ENCODE results near the gene ZNF593.
A peak's percentile ranks its signal among the peaks of the same experiment; 100 is the strongest.

The ZNF593 gene

GRCh38 chr1:26126321-26127084, 43.2 kb upstream of the ZNF593 start:
- DNase-seq (ENCODE audit: low spot score): peak; percentile 75
- TF ChIP-seq CTCF (IDR thresholded peaks at IDR 0.05; ENCODE audit: extremely low read depth, missing control alignments): no peak

GRCh38 chr1:26127235-26128163, 42.2 kb upstream of the ZNF593 start:
- TF ChIP-seq CTCF (IDR thresholded peaks at IDR 0.05; ENCODE audit: extremely low read depth, missing control alignments): no peak
- DNase-seq (ENCODE audit: low spot score): no peak

DNA sequence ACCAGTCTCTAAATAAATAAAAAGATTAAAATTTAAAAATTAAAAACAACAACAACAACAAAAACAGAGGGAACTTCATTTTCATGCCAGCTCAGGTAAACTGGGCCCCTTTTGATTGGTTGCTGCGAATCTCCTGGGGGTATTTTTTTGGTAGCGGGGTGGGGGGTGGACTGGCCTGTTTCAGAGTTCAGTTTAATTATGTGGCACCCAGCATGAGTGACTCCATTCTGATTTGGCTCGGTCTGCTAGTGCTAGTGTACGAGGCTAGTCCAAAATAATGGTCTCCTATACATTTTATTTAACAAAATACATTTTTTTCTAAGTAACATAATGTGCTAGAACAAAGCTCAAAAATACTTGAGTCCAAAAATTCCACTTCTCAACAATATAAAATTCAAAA, 39.9 kb upstream of the ZNF593 start:
- DNase-seq (ENCODE audit: low spot score): no peak
- TF ChIP-seq CTCF (IDR thresholded peaks at IDR 0.05; ENCODE audit: extremely low read depth, missing control alignments): no peak

GRCh38 chr1:26130695-26131094, 39.0 kb upstream of the ZNF593 start:
- DNase-seq (ENCODE audit: low spot score): no peak
- TF ChIP-seq CTCF (IDR thresholded peaks at IDR 0.05; ENCODE audit: extremely low read depth, missing control alignments): no peak

- TF ChIP-seq CTCF (IDR thresholded peaks at IDR 0.05; ENCODE audit: extremely low read depth, missing control alignments): no peak
- DNase-seq (ENCODE audit: low spot score): no peak
Measured at GRCh38 chr1:26132128-26132833, 37.4 kb upstream of the ZNF593 start.

DNA sequence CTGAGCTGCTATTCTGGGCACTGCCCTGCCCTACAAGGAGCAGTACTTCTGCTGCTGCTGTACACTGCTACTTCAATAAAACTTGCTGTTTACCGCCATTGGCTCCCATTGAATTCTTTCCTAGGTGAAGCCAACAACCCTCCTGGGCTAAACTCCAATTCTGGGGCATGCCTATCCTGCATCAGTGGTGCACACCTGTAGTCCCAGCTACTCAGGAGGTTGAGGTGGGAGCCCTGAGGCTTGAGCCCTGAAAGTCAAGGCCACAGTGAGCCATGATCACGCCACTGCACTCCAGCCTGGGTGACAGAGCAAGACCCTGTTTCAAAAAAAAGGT, 36.9 kb upstream of the ZNF593 start:
- DNase-seq (ENCODE audit: low spot score): no peak
- TF ChIP-seq CTCF (IDR thresholded peaks at IDR 0.05; ENCODE audit: extremely low read depth, missing control alignments): no peak

DNA sequence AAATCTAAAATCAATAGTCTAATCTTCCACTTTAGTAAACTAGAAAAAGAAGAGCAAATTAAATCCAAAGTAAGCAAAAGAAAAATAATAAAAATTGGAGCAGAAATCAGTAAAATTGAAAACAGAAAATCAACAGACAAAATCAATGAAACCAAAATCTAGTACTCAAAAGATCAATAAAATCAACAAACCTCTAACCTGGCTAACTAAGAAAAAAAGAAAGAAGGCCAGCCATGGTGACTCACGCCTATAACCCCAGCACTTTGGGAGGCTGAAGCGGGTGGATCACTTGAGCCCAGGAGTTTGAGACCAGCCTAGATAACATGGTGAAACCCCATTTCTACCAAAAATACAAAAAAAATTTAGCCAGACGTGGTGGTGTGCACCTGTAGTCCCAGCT, 35.2 kb upstream of the ZNF593 start:
- TF ChIP-seq CTCF (IDR thresholded peaks at IDR 0.05; ENCODE audit: extremely low read depth, missing control alignments): no peak
- DNase-seq (ENCODE audit: low spot score): no peak

All from GM20000 (cell line).